ENCODE measurements around the gene CDK5R1. TPM values are rescaled to one million over a fixed set of nuclear protein-coding genes. Genes with fewer than 3 reads are reported as not detected.

Gene CDK5R1
- total RNA-seq, 2 experiments from 2014 or later = 10.2 to 10.5 TPM

DNA sequence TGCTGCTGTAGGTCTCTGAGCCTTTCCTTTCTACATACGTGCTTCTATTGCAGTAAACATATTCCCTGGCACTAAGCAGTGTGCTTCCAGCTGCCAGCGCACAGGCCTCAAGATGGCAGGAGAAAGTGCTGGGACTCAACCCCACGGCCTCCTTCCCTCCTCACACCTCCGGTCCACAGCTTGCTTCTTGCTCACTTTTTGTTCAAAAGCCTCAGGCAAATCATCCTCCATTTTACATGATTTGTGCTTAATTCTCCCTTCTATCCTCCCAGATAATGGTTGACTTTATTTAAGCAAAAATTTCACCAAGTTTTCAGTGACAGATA, 5.4 kb downstream of the CDK5R1 start:
- ATAC-seq = no peak
- intact Hi-C loops (cut with micrococcal nuclease) = no loop called here
- TF ChIP-seq, protein P1, sequence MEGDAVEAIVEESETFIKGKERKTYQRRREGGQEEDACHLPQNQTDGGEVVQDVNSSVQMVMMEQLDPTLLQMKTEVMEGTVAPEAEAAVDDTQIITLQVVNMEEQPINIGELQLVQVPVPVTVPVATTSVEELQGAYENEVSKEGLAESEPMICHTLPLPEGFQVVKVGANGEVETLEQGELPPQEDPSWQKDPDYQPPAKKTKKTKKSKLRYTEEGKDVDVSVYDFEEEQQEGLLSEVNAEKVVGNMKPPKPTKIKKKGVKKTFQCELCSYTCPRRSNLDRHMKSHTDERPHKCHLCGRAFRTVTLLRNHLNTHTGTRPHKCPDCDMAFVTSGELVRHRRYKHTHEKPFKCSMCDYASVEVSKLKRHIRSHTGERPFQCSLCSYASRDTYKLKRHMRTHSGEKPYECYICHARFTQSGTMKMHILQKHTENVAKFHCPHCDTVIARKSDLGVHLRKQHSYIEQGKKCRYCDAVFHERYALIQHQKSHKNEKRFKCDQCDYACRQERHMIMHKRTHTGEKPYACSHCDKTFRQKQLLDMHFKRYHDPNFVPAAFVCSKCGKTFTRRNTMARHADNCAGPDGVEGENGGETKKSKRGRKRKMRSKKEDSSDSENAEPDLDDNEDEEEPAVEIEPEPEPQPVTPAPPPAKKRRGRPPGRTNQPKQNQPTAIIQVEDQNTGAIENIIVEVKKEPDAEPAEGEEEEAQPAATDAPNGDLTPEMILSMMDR (IDR thresholded peaks at IDR 0.05) = no peak
- CTCF ChIA-PET = interaction anchor here (1.6 to 4.1 kb wide), 4 partner anchors 8 to 48 kb away, joined by 4 to 28 read pairs (median 6); partner anchors contain the start of gene PSMD11
- Mint-ChIP-seq H3K4me1 (ENCODE audit: low read depth) (peaks cover 67% of the 10 kb centered on the region), H3K9me3 (no peaks in the 10 kb centered on the region), H3K36me3 (ENCODE audit: low read depth) (peaks cover 30% of the 10 kb centered on the region), H3K4me3 (peak overlapping the region; percentile 95), H3K27ac (peak overlapping the region; percentile 82), H3K27me3 (no peaks in the 10 kb centered on the region)
- DNase-seq = no peak
- POLR2A ChIA-PET = interaction anchor here (0.8 to 2.5 kb wide), 8 partner anchors 12 to 48 kb away, joined by 3 to 11 read pairs (median 7); partner anchors contain the start of gene PSMD11

DNA sequence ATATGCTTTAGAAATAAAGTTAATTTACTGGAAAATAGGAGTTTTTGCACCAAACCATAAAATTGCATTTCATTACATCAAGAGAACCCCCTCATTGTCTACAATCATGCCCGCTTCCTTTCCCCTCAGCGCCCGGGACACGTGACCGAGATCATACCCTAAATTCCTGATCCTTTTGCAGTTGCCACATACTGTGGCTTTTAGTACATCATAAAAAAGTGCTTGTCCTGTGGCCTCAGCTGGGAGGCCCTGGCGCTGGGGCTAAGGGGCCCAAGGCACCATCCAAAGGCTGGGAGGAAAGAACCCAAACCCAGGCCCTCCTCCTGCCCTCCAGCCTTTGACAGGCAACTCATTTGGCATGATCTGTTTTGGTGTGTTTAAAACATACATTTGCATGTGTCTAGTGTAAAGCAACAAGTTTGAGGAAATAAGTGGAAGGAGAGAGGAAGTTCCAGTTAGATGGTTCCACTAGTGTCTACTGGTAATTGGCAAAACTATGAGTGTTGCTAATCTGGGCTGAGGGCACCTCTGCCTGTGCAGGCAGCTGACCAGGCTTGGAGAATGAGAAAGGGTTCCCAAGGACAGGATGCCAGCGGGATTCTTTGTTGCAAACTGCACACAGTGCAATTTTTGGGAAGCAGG, 6.0 kb downstream of the CDK5R1 start:
- TF ChIP-seq, protein P1 (IDR thresholded peaks at IDR 0.05) = no peak
- ATAC-seq (no peak), DNase-seq (no peak)
- ChIA-PET POLR2A (interaction anchor here (0.7 to 2.1 kb wide), 5 partner anchors 11 to 53 kb away, joined by 4 to 11 read pairs (median 9); partner anchors contain the start of gene PSMD11), CTCF (interaction anchor here (1.7 to 4.1 kb wide), 3 partner anchors 9 to 30 kb away, joined by 4 to 28 read pairs (median 5); no protein-coding TSS in a partner anchor)
- H3K36me3 Mint-ChIP-seq (ENCODE audit: low read depth) = peaks cover 27% of the 10 kb centered on the region
- intact Hi-C loops (cut with micrococcal nuclease) = no loop called here
- no peaks in the 10 kb centered on the region for H3K27me3 Mint-ChIP-seq
- H3K4me3 Mint-ChIP-seq = no peak overlapping the region
- H3K9me3 Mint-ChIP-seq = no peaks in the 10 kb centered on the region
- peaks cover 64% of the 10 kb centered on the region for H3K4me1 Mint-ChIP-seq (ENCODE audit: low read depth)
- peak overlapping the region; percentile 66 for H3K27ac Mint-ChIP-seq

DNA sequence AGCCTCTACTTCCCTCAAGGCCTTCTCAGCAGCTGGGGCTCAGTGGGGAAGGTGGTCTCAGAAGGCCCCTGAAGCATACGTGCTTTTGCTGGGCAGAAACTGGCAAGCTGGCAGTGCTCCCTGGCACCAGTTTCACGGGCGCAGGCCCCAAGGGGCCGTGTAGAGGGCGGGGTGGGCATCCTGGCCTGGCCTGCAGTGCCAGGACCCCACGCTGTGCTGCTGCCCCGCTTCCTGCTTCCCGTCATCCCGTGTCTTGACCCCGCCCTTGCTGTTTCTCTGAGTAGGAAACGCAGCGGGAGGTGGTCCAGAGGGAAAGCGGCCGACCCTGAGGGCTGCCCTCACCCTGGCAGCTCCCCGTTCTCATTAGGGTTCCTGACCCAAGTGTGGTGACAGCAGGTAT, 6.8 kb downstream of the CDK5R1 start:
- ChIA-PET POLR2A (interaction anchor here (0.7 to 1.0 kb wide), 2 partner anchors 32 to 52 kb away, joined by 3 to 4 read pairs; no protein-coding TSS in a partner anchor), CTCF (interaction anchor here (1.7 kb wide), 1 partner anchor 10 kb away, joined by 4 read pairs; no protein-coding TSS in a partner anchor)
- H3K36me3 Mint-ChIP-seq (ENCODE audit: low read depth) = peaks cover 19% of the 10 kb centered on the region
- ATAC-seq (no peak), DNase-seq (no peak)
- no peaks in the 10 kb centered on the region for H3K9me3 Mint-ChIP-seq
- H3K4me1 Mint-ChIP-seq (ENCODE audit: low read depth) = peaks cover 57% of the 10 kb centered on the region
- no peaks in the 10 kb centered on the region for H3K27me3 Mint-ChIP-seq
- no peak overlapping the region for H3K27ac Mint-ChIP-seq
- intact Hi-C loops (cut with micrococcal nuclease) = no loop called here
- no peak overlapping the region for H3K4me3 Mint-ChIP-seq
- TF ChIP-seq, protein P1 (IDR thresholded peaks at IDR 0.05) = no peak

DNA sequence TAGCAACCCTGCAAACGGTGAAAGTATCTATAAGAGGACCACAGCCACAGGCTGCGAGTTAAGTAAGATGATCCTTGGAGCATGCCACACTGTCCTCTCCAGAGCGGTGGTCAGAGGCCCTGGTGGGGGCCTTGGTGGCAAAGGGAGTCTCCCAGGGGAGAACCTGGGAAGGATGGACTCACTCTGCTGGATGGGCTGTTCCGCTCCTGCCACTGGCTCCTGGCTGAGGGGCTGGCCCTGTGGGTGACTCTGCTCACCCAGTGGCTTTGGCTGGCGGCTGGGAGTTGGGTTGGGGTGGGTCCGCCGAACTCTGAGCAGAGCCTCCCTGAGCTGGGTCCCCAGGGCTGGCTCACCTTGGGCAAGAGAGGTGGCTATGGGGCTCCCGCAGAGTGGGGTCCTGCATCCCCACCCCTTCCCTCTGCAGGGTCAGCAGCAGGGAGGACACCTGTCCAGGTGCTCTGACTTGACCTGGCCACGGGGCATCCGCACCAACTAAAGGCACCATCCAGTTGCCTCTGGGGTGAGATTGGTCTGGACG, 7.3 kb downstream of the CDK5R1 start:
- DNase-seq (no peak), ATAC-seq (no peak)
- intact Hi-C loops (cut with micrococcal nuclease) = no loop called here
- Mint-ChIP-seq H3K27me3 (no peaks in the 10 kb centered on the region), H3K27ac (no peak overlapping the region), H3K4me1 (ENCODE audit: low read depth) (peaks cover 53% of the 10 kb centered on the region), H3K4me3 (no peak overlapping the region), H3K9me3 (no peaks in the 10 kb centered on the region), H3K36me3 (ENCODE audit: low read depth) (peaks cover 14% of the 10 kb centered on the region)
- CTCF ChIA-PET = no interaction called here
- TF ChIP-seq, protein P1 (IDR thresholded peaks at IDR 0.05) = no peak
- POLR2A ChIA-PET = interaction anchor here (1.0 kb wide), 1 partner anchor 31 kb away, joined by 3 read pairs; no protein-coding TSS in a partner anchor

All from activated CD8-positive, alpha-beta T cell treated with anti-CD3 and anti-CD28 coated beads for 36 hours (primary cell).